A673 (cell line): ENCODE results near the gene REV3L.

Source experiments
- EZH2 ChIP-seq: fragments of 200-600 bp; sonication (generic); IDR thresholded peaks from 2 replicates; pipeline ENCODE4 v1.6.1; 2017; ENCODE audit warnings: borderline replicate concordance, low read depth, mild to moderate bottlenecking, mixed read lengths, antibody characterized with exemption, low read length; ENCODE audit not compliant: poor library complexity, severe bottlenecking
- TF ChIP-seq, protein P1 (sequence below): fragments of 300-800, 200-600 bp; sonication (generic); conservative IDR thresholded peaks from 2 replicates; pipeline ENCODE4 v1.5.1; 2017; ENCODE audit warnings: low read depth, mild to moderate bottlenecking, antibody characterized with exemption, low read length, moderate library complexity, mixed read lengths

DNA sequence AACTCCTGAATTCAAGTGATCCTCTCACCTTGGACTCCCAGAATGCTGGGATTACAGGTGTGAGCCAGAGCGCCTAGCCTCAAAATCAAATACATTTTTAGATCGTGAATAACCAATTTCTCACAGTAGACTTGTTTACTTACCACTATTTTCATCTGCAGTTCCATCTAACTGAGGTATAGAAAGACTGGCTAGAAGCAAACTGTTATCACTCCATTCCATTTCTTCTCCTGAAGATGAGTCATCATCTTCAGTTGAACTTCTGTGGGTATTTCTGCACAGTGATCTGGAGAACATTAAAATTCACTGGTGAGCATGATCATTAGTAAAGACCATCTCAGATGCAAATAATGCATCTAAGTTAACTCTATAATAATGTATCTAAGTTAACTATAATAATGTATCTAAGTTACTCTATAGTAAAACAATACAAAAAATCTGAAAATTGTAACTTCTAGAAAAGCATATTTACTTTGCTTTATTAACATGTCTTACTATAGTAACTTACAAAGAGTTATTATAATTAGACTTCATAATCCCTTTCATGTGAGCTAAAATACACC is 105.4 kb downstream of the REV3L start:
- TF ChIP-seq, protein P1, sequence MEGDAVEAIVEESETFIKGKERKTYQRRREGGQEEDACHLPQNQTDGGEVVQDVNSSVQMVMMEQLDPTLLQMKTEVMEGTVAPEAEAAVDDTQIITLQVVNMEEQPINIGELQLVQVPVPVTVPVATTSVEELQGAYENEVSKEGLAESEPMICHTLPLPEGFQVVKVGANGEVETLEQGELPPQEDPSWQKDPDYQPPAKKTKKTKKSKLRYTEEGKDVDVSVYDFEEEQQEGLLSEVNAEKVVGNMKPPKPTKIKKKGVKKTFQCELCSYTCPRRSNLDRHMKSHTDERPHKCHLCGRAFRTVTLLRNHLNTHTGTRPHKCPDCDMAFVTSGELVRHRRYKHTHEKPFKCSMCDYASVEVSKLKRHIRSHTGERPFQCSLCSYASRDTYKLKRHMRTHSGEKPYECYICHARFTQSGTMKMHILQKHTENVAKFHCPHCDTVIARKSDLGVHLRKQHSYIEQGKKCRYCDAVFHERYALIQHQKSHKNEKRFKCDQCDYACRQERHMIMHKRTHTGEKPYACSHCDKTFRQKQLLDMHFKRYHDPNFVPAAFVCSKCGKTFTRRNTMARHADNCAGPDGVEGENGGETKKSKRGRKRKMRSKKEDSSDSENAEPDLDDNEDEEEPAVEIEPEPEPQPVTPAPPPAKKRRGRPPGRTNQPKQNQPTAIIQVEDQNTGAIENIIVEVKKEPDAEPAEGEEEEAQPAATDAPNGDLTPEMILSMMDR, result no peak
- no peak for TF ChIP-seq EZH2
